Mesodermal cell (in vitro differentiated cells): ENCODE data around the gene CABLES1.
"Not testable (repeated sequence)": the region's sequence is repeated elsewhere in the genome, so short reads cannot be mapped to it uniquely, and the experiment has no call there.

ENCODE experiments used
- H3K27ac ChIP-seq: 2 replicates; pipeline ENCODE4 v1.7.0; 2013; ENCODE audit warnings: mild to moderate bottlenecking, low read depth, low read length, moderate library complexity; ENCODE audit not compliant: severe bottlenecking
- H3K36me3 ChIP-seq: 2 replicates; pipeline ENCODE4 v1.7.1; 2013; ENCODE audit warnings: mild to moderate bottlenecking, low read length, moderate library complexity; ENCODE audit not compliant: control insufficient read depth, insufficient read depth
- H3K4me1 ChIP-seq: one replicate; pipeline ENCODE4 v1.7.1; 2013; ENCODE audit warnings: mild to moderate bottlenecking, low read length; ENCODE audit not compliant: insufficient read depth, control insufficient read depth, poor library complexity, severe bottlenecking
- H3K4me3 ChIP-seq: 2 replicates; pipeline ENCODE4 v1.7.0; 2013; ENCODE audit warnings: low read length, control low read depth, mild to moderate bottlenecking; ENCODE audit not compliant: insufficient read depth, poor library complexity, severe bottlenecking; ENCODE audit errors: extremely low read depth
- H3K9me3 ChIP-seq: 2 replicates; pipeline ENCODE4 v1.7.1; 2013; ENCODE audit warnings: mild to moderate bottlenecking, low read length, moderate library complexity; ENCODE audit not compliant: control insufficient read depth
- WGBS, 2 experiments: methylation state at CpG; one replicate each; pipeline ENCODE4 v1.1.5; 2013; ENCODE audit warnings: missing lambda C conversion rate in 2 of 2; ENCODE audit not compliant: insufficient coverage in 2 of 2; 5-methylcytosine and 5-hydroxymethylcytosine counted together

CABLES1 gene

GRCh38 chr18:23237524-23238151, 102.4 kb downstream of the CABLES1 start:
- Histone ChIP-seq H3K36me3 (peaks cover 8% of the 10 kb centered on the region), H3K4me1 (peaks cover 12% of the 10 kb centered on the region), H3K9me3 (no peaks in the 10 kb centered on the region), H3K27ac (no peak overlapping the region), H3K4me3 (no peak overlapping the region)
- 57 to 60% methylated on average over 10 to 14 of the region's 17 CpGs for WGBS, 2 experiments

GRCh38 chr18:23238152-23238531, 102.9 kb downstream of the CABLES1 start:
- H3K9me3 ChIP-seq = no peaks in the 10 kb centered on the region
- H3K27ac ChIP-seq = peak overlapping the region; percentile 7
- peaks cover 12% of the 10 kb centered on the region for H3K4me1 ChIP-seq
- no peak overlapping the region for H3K4me3 ChIP-seq
- H3K36me3 ChIP-seq = peaks cover 8% of the 10 kb centered on the region
- 87 to 93% methylated on average over 4 to 7 of the region's 7 CpGs for WGBS, 2 experiments

GRCh38 chr18:23238651-23239349, 103.5 kb downstream of the CABLES1 start:
- 95 to 100% methylated on average over 5 to 10 of the region's 12 CpGs for WGBS, 2 experiments
- Histone ChIP-seq H3K4me3 (no peak overlapping the region), H3K27ac (peak overlapping the region; percentile 7), H3K9me3 (no peaks in the 10 kb centered on the region), H3K4me1 (peaks cover 12% of the 10 kb centered on the region), H3K36me3 (peaks cover 8% of the 10 kb centered on the region)

GRCh38 chr18:23239350-23239692, 104.0 kb downstream of the CABLES1 start:
- Histone ChIP-seq H3K4me3 (no peak overlapping the region), H3K9me3 (no peaks in the 10 kb centered on the region), H3K27ac (no peak overlapping the region), H3K4me1 (peaks cover 12% of the 10 kb centered on the region), H3K36me3 (peaks cover 8% of the 10 kb centered on the region)
- WGBS, 2 experiments = 87 to 94% methylated on average over 4 to 5 of the region's 7 CpGs

- WGBS, 2 experiments = 90 to 92% methylated on average over 6 of the region's 10 CpGs
These were observed 104.8 kb downstream of the CABLES1 start for GRCh38 chr18:23239885-23240608.

GRCh38 chr18:23240609-23240930, 105.3 kb downstream of the CABLES1 start:
- no peak overlapping the region for H3K27ac ChIP-seq
- 65 to 86% methylated on average over 3 of the region's 4 CpGs for WGBS, 2 experiments

More at GRCh38 chr18:23239885-23240608, 104.8 kb downstream of the CABLES1 start:
- Histone ChIP-seq H3K9me3 (no peaks in the 10 kb centered on the region), H3K4me3 (no peak overlapping the region), H3K4me1 (peaks cover 9% of the 10 kb centered on the region), H3K36me3 (peaks cover 8% of the 10 kb centered on the region), H3K27ac (no peak overlapping the region)

GRCh38 chr18:23241833-23242496, 106.7 kb downstream of the CABLES1 start:
- not testable (repeated sequence) for H3K9me3 ChIP-seq, H3K4me3 ChIP-seq, H3K27ac ChIP-seq, H3K36me3 ChIP-seq, H3K4me1 ChIP-seq
- WGBS, 2 experiments = 85 to 97% methylated on average over 4 to 10 of the region's 11 CpGs

More at GRCh38 chr18:23240609-23240930, 105.3 kb downstream of the CABLES1 start:
- no peaks in the 10 kb centered on the region for H3K9me3 ChIP-seq
- no peak overlapping the region for H3K4me3 ChIP-seq
- H3K4me1 ChIP-seq = peaks cover 9% of the 10 kb centered on the region
- peaks cover 8% of the 10 kb centered on the region for H3K36me3 ChIP-seq

GRCh38 chr18:23243178-23243577, 107.9 kb downstream of the CABLES1 start:
- Histone ChIP-seq H3K9me3 (no peaks in the 10 kb centered on the region), H3K36me3 (peaks cover 13% of the 10 kb centered on the region), H3K27ac (no peak overlapping the region), H3K4me1 (peaks cover 9% of the 10 kb centered on the region), H3K4me3 (no peak overlapping the region)
- 88% methylated on average over 2 of the region's 3 CpGs; no CpG with 5 or more reads in 1 of the 2 experiments for WGBS, 2 experiments

- WGBS, 2 experiments = 96 to 97% methylated on average over 11 to 12 of the region's 12 CpGs
- Histone ChIP-seq H3K4me3 (no peak overlapping the region), H3K27ac (no peak overlapping the region), H3K4me1 (peaks cover 3% of the 10 kb centered on the region), H3K9me3 (peaks cover 3% of the 10 kb centered on the region), H3K36me3 (peaks cover 15% of the 10 kb centered on the region)
These were observed 108.5 kb downstream of the CABLES1 start for GRCh38 chr18:23243816-23244215.

- peaks cover 18% of the 10 kb centered on the region for H3K36me3 ChIP-seq
- peaks cover 9% of the 10 kb centered on the region for H3K9me3 ChIP-seq
- H3K4me3 ChIP-seq = no peak overlapping the region
- no peak overlapping the region for H3K27ac ChIP-seq
- WGBS, 2 experiments = 92 to 95% methylated on average over 10 to 11 of the region's 12 CpGs
- no peaks in the 10 kb centered on the region for H3K4me1 ChIP-seq
These were observed 109.1 kb downstream of the CABLES1 start for GRCh38 chr18:23244401-23244800.
